Psoas muscle (tissue), 8 donors: ENCODE measurements around the gene GLRX2. TPM values are rescaled to one million over a fixed set of nuclear protein-coding genes. Genes with fewer than 3 reads are reported as not detected.

Source experiments
- ATAC-seq, 4 donors: fragments of 200-7000 bp; cut with Tn5 transposase; one replicate each; pipeline ENCODE4 v1.9.1; 2020; ENCODE audit warnings: moderate library complexity in 3 of 4, mild to moderate bottlenecking in 2 of 4
- DNase-seq, 2 donors: peaks; one replicate each; pipeline ENCODE4 v3.0.0-alpha.2; 2020
- H3K27ac ChIP-seq: fragments of 200-600 bp; one replicate; pipeline ENCODE4 v1.8.0; 2022
- H3K27me3 ChIP-seq, 3 donors: fragments of 200-600 bp in 1 of 3; one replicate each; pipeline versions ENCODE4 v1.6.1 to v1.8.0; 2013 to 2022; ENCODE audit warnings: low read length in 2 of 3, mild to moderate bottlenecking in 2 of 3, moderate library complexity in 1 of 3; ENCODE audit not compliant: insufficient read depth in 3 of 3
- H3K36me3 ChIP-seq, 2 donors: fragments of 200-600 bp in 1 of 2; one replicate each; pipeline versions ENCODE4 v1.6.1 to v1.8.0; 2013 to 2022; ENCODE audit warnings: low read depth in 1 of 2, mild to moderate bottlenecking in 1 of 2, moderate library complexity in 1 of 2; ENCODE audit not compliant: insufficient read depth in 1 of 2
- H3K4me1 ChIP-seq: fragments of 200-600 bp; one replicate; pipeline ENCODE4 v1.8.0; 2022
- H3K4me3 ChIP-seq: fragments of 200-600 bp; one replicate; pipeline ENCODE4 v1.8.0; 2022; ENCODE audit warnings: mild to moderate bottlenecking
- H3K9me3 ChIP-seq: fragments of 200-600 bp; one replicate; pipeline ENCODE4 v1.8.0; 2022
- WGBS, 3 donors: extraction: QIAGEN DNeasy Blood & Tissue Kit; methylation state at CpG; one replicate each; pipeline versions ENCODE4 v1.1.6 to v1.1.7; 2013; 5-methylcytosine and 5-hydroxymethylcytosine counted together
- intact Hi-C, 2 donors: fragments of 100-400 bp; cut with DNase I; formaldehyde crosslinking; loops; one replicate each; pipeline versions ENCODE4 v1.11.0 to v1.14.2; 2022
- polyA plus RNA-seq, 3 donors: library from polyadenylated mRNA; stranded (reverse); fragments of 200-250 nt; gene quantifications; one replicate each; pipeline ENCODE4 v1.2.3, GENCODE V29; 2013
- total RNA-seq, 4 donors: library from RNA; stranded (reverse); fragmentation: NEBNext Ultra II Directional in 2 of 4; extraction: Animal tissue kit (Norgen Biotek cat#: 25700) in 2 of 4; gene quantifications; one replicate each; pipeline versions ENCODE4 v1.2.1 to v1.2.4, GENCODE V29; 2021 to 2023
- TF ChIP-seq, protein P1 (sequence below): fragments of 200-600 bp; IDR thresholded peaks from one replicate; pipeline ENCODE4 v1.8.0; 2022; ENCODE audit warnings: antibody characterized with exemption
- donor health status: healthy with polysubstance abuse.
- donor health status: DM: no; HTN: no; CAD: no; lungs with moderate emphysema.
- donor health status: Bipolar disorder and iron deficiency.
- donor health status: healthy.
- donor health status: DM: yes; HTN: yes; CAD: no.
- donor health status: DM: no; HTN: no; CAD: no.
- donor health status: DM: no; HTN: no; CAD: no.
- donor health status: DM: yes; HTN: yes; CAD: no.

Gene GLRX2
- total and polyA plus RNA-seq, 7 donors, result 41.3 to 97.9 (median 59.5) TPM

DNA sequence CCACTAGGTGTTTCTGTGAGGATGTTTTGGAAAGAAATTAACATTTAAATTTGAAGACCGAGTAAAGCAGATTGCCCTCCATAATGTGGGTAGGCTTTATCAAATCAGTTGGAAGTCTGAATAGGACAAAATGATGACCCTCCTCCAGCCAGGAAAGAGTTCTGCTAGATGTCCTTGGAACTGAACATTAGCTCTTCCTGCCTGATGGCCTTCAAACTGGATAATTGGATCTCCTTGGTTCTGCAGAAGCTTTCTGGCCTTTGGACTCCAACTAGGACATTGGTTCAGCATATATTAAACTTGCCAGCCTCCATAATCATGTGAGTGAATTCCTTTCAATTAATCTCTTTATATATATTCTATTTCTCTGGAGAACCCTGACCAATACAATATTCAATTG is 4.4 kb upstream of the GLRX2 start:
- TF ChIP-seq, protein P1, sequence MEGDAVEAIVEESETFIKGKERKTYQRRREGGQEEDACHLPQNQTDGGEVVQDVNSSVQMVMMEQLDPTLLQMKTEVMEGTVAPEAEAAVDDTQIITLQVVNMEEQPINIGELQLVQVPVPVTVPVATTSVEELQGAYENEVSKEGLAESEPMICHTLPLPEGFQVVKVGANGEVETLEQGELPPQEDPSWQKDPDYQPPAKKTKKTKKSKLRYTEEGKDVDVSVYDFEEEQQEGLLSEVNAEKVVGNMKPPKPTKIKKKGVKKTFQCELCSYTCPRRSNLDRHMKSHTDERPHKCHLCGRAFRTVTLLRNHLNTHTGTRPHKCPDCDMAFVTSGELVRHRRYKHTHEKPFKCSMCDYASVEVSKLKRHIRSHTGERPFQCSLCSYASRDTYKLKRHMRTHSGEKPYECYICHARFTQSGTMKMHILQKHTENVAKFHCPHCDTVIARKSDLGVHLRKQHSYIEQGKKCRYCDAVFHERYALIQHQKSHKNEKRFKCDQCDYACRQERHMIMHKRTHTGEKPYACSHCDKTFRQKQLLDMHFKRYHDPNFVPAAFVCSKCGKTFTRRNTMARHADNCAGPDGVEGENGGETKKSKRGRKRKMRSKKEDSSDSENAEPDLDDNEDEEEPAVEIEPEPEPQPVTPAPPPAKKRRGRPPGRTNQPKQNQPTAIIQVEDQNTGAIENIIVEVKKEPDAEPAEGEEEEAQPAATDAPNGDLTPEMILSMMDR, result no peak
- WGBS, 3 donors, result 88 to 89% (median 88%) methylated on average over 1 of the region's 1 CpG
- H3K9me3 ChIP-seq, result no peaks in the 10 kb centered on the region
- no peak overlapping the region for H3K4me3 ChIP-seq
- intact Hi-C loops, result no loop called here
- no peak for ATAC-seq
- no peak overlapping the region for H3K27ac ChIP-seq
- no peak for DNase-seq
- no peaks in the 10 kb centered on the region for H3K27me3 ChIP-seq
- H3K36me3 ChIP-seq, result no peaks in the 10 kb centered on the region
- peaks cover 21% of the 10 kb centered on the region for H3K4me1 ChIP-seq

DNA sequence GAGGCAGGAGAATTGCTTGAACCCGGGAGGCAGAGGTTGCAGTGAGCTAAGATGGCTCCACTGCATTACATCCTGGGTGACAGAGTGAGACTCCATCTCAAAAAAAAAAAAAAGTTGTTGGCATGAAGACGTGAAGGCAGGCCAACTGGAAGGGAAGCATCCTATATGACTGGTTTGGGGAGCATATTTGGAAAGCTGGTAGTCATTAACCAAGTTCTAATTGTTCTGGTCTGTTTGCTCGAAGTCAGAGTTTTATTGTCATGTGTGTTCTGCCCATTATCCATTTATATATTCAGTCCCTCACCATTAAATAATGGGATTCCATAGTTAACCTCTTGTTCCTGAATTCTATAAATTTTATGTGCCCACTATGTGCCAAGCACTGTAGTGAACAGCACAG is 3.3 kb upstream of the GLRX2 start:
- intact Hi-C loops, result no loop called here
- TF ChIP-seq, protein P1, result no peak
- 73 to 80% (median 76%) methylated on average over 3 of the region's 3 CpGs for WGBS, 3 donors

DNA sequence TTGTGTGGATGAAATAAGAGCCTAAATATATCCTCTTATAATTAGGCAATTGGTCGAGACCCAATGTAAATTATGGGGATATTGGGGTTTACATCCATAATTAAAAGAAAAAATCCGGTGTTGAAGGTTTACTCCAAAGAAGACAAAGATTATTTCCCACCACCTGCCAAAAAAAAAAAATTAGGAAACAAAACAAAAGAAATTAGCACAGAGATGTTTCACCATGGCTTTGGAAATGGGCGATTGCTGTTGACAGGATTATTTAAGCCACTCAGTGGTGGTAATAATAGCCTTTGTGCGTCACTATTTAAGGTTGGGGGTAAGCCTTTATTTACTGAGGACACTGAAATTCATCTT is 585 bp upstream of the GLRX2 start:
- H3K36me3 ChIP-seq, result peaks cover 0 to 2% of the 10 kb centered on the region in 2 donors
- no peaks in the 10 kb centered on the region for H3K27me3 ChIP-seq
- 32 to 36% (median 32%) methylated on average over 4 of the region's 4 CpGs for WGBS, 3 donors
- H3K27ac ChIP-seq, result peak overlapping the region; percentile 97
- intact Hi-C loops, result loop anchor here (1.0 to 2.0 kb wide), 3 partner anchors 16 to 47 kb away; partner anchors contain the start of genes CDC73 (in 1 of the 2), RO60 (in 1 of the 2) and UCHL5 (in 1 of the 2)
- DNase-seq (no peak), ATAC-seq (peak in 1 of 4 donors; percentile 23)
- no peaks in the 10 kb centered on the region for H3K9me3 ChIP-seq
- TF ChIP-seq, protein P1, result no peak
- H3K4me3 ChIP-seq, result peak overlapping the region; percentile 93
- H3K4me1 ChIP-seq, result peaks cover 25% of the 10 kb centered on the region

More for the DNA sequence above, 3.3 kb upstream of the GLRX2 start:
- DNase-seq (no peak), ATAC-seq (no peak)
- Histone ChIP-seq H3K9me3 (no peaks in the 10 kb centered on the region), H3K4me3 (no peak overlapping the region), H3K27me3 (no peaks in the 10 kb centered on the region), H3K27ac (no peak overlapping the region), H3K36me3 (no peaks in the 10 kb centered on the region), H3K4me1 (peaks cover 28% of the 10 kb centered on the region)

DNA sequence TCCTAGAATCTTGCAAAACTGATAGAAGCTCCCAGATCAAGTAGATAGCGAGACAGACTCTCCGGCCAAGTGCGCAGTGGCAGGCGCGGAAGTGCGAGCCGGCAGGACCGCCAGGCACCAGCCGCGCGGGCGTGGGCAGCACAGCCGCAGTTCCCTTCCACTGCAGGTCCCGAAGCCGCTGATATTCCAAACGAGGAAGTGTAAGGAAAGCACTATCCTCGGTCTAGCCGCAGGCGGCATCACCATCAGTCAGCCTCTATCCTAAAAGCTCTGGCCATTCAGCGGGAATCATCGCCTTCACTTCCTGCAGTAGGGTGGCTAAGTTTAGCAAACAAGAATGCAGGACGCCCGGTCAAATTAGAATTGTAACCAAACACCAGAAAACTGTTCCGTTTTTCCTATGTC is 710 bp downstream of the GLRX2 start:
- TF ChIP-seq, protein P1, result no peak
- H3K9me3 ChIP-seq, result no peaks in the 10 kb centered on the region
- no peaks in the 10 kb centered on the region for H3K27me3 ChIP-seq
- H3K4me1 ChIP-seq, result peaks cover 25% of the 10 kb centered on the region
- H3K27ac ChIP-seq, result peak overlapping the region; percentile 97
- WGBS, 3 donors, result 0% methylated on average over 23 to 24 of the region's 24 CpGs
- peaks cover 2 to 15% of the 10 kb centered on the region in 2 donors for H3K36me3 ChIP-seq
- ATAC-seq (peak; percentile 10 to 56 (median 41)), DNase-seq (peak in 1 of 2 donors; percentile 45)
- intact Hi-C loops, result loop anchor here (2.0 to 5.0 kb wide), 3 partner anchors 18 to 46 kb away; partner anchors contain the start of genes CDC73 (in 1 of the 2), RO60 (in 1 of the 2) and UCHL5 (in 1 of the 2)
- H3K4me3 ChIP-seq, result peak overlapping the region; percentile 93
